Transverse colon (tissue), 4 donors: ENCODE measurements around the gene PYGO2. TPM values are rescaled to one million over a fixed set of nuclear protein-coding genes. Genes with fewer than 3 reads are reported as not detected.
A peak's percentile ranks its signal among the peaks of the same experiment; 100 is the strongest.

Experiments used
- DNase-seq: peaks from one replicate; pipeline ENCODE4 v3.0.0-alpha.2; 2019
- H3K27ac ChIP-seq, 4 donors: fragments of 200-600 bp; sonication (generic); 2 replicates each; pipeline ENCODE4 v1.5.1; 2016 to 2018; ENCODE audit warnings: inconsistent platforms in 4 of 4
- H3K27me3 ChIP-seq: fragments of 200-600 bp; sonication (generic); 2 replicates; pipeline ENCODE4 v1.5.1; 2017; ENCODE audit warnings: inconsistent platforms
- H3K36me3 ChIP-seq, 4 donors: fragments of 200-600 bp; sonication (generic); 2 replicates each; pipeline ENCODE4 v1.5.1; 2017 to 2019; ENCODE audit warnings: inconsistent platforms in 4 of 4
- H3K4me1 ChIP-seq, 4 donors: fragments of 200-600 bp; sonication (generic); 2 replicates each; pipeline ENCODE4 v1.5.1; 2017 to 2020; ENCODE audit warnings: inconsistent platforms in 4 of 4
- H3K4me3 ChIP-seq, 4 donors: fragments of 200-600 bp; sonication (generic); 1 replicate in 1 of 4; 2 replicates in 3 of 4; pipeline versions ENCODE4 v1.5.1 to v1.6.1; 2017 to 2019; ENCODE audit warnings: inconsistent platforms in 4 of 4
- H3K9me3 ChIP-seq, 2 donors: fragments of 200-600 bp; sonication (generic); 2 replicates each; pipeline ENCODE4 v1.5.1; 2017 to 2019; ENCODE audit warnings: inconsistent platforms in 2 of 2
- EP300 ChIP-seq: sonication (generic); formaldehyde crosslinking; IDR thresholded peaks from one replicate; pipeline ENCODE4 v1.6.1; 2017; ENCODE audit warnings: antibody characterized with exemption, low read depth
- POLR2A ChIP-seq: fragments of 450-650 bp; IDR thresholded peaks from one replicate; pipeline ENCODE4 v1.6.1; 2016; ENCODE audit warnings: antibody characterized with exemption, mild to moderate bottlenecking, moderate library complexity
- POLR2AphosphoS5 ChIP-seq, 3 donors: sonication (generic); formaldehyde crosslinking; IDR thresholded peaks; one replicate each; pipeline ENCODE4 v1.6.1; 2016; ENCODE audit warnings: antibody characterized with exemption in 3 of 3
- WGBS, 2 donors: methylation state at CpG; one replicate each; pipeline ENCODE4 v1.1.5; 2018; ENCODE audit warnings: low coverage in 1 of 2; 5-methylcytosine and 5-hydroxymethylcytosine counted together
- in situ Hi-C, 4 donors: fragments of 200-750 bp; cut with MboI; loops; one replicate each; pipeline versions ENCODE4 v1.15.0 to v1.15.1; 2017; ENCODE audit warnings: low sequenced_read_pairs in 3 of 4, low pct_ligation_motif_present in 1 of 4, low pct_unique_long_range_greater_than_20kb in 1 of 4
- intact Hi-C: fragments of 100-400 bp; cut with DNase I; formaldehyde crosslinking; loops from one replicate; pipeline ENCODE4 v1.15.1; 2023; ENCODE audit warnings: low total_unique reads
- total RNA-seq, 4 donors: library from RNA; depleted of rRNA; stranded (reverse); fragments of >200 nt; gene quantifications; one replicate each; pipeline ENCODE4 v1.1.0, GENCODE V29; 2016
- TF ChIP-seq, protein P1 (sequence below), 5 experiments: fragments of 200-600 bp in 3 of 5; fragments of 450-650 bp in 2 of 5; sonication (generic) in 3 of 5; IDR thresholded peaks; 1 replicate in 2 of 5; 2 replicates in 3 of 5; pipeline ENCODE4 v1.5.1; 2016 to 2017; ENCODE audit warnings: antibody characterized with exemption in 5 of 5, inconsistent platforms in 3 of 5, mild to moderate bottlenecking in 2 of 5, moderate library complexity in 1 of 5

PYGO2 gene
- total RNA-seq, 4 donors from 2014 or later, result 23.3 to 63.7 (median 29.0) TPM

DNA sequence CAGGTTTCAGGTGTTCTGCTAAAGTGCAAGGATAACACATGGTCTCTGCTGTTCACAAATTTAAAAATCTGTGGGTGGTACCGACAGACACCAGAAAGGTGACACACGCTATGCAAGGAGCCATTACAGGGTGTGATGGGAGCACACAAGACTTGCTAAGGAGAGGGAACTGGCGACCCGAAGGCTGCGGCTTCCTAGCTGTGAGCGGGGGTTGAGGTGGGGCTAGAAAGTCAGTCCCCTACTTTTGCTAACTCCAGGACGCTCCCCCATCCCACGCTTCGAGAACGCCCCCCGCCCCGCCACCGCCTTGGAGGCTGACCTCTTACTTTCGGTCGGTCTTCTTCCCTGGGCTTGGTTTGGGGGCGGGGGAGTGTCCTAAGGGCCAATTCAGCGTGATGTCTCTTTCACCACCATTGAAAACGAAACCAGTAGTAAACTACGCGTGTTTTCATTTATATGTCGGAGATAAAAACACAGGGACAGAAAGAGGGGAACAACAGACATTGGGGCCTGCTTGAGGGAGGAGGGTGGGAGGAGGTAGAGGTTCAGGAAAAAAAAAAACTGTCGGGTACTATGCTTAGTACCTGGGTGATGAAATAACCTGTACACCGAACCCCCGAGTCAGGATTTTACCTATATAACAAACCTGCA lies 14.0 kb upstream of the PYGO2 start:
- H3K27ac ChIP-seq, result peak overlapping the region; percentile 97 to 99 (median 99)
- DNase-seq, result peak; percentile 81
- H3K4me3 ChIP-seq, result peak overlapping the region; percentile 42 to 70 (median 58)
- WGBS, 2 donors, result 0 to 1% methylated on average over 13 to 24 of the region's 24 CpGs
- peaks cover 23 to 45% (median 37%) of the 10 kb centered on the region in 4 donors for H3K4me1 ChIP-seq
- in situ Hi-C loops (no loop called here), intact Hi-C loops (no loop called here)
- TF ChIP-seq POLR2A, result no peak
- peak in 2 of 3 donors; percentile 34 to 46 for TF ChIP-seq POLR2AphosphoS5 (IDR thresholded peaks at IDR 0.05)
- H3K9me3 ChIP-seq, result no peaks in the 10 kb centered on the region
- peaks cover 0 to 6% (median 0%) of the 10 kb centered on the region in 4 donors for H3K36me3 ChIP-seq
- H3K27me3 ChIP-seq, result no peaks in the 10 kb centered on the region

DNA sequence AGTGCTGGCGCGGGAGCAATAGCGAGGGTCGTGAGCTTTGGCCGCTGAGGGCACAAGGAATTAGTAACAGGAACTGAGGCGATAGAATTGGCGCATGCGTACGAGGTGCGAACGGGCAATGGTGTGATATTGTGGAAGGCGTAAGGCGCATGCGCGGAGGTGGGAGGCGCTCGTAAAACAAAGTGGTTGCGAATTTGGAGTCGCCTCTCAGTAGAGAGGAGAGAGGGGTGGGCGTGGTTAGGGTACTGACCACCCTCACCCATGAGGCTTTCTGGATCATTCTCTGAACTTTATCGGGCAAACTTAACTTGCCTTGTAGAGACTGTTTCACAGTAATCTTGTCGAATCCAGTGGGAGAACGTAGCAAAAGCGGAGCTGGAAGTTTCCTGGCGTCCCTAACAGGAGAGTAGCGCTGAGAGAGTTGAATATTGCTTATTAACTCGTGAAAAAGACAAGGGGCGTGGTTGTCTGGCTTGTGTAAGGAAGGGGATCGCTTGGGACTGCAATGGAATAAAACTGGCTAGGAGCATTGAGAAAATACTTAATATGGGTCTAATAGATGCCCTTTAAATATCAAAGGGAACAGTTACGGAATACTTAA lies 13.3 kb upstream of the PYGO2 start:
- H3K9me3 ChIP-seq, result no peaks in the 10 kb centered on the region
- in situ Hi-C loops (loop anchor here in 3 of 4 donors (25.0 kb wide), 1 partner anchor 87 kb away; the partner anchor contains the start of genes ADAM15 (in 3 of the 3) and EFNA4 (in 3 of the 3)), intact Hi-C loops (no loop called here)
- DNase-seq, result peak; percentile 96
- H3K27me3 ChIP-seq, result no peaks in the 10 kb centered on the region
- H3K4me1 ChIP-seq, result peaks cover 28 to 52% (median 43%) of the 10 kb centered on the region in 4 donors
- peaks cover 0 to 6% (median 0%) of the 10 kb centered on the region in 4 donors for H3K36me3 ChIP-seq
- H3K27ac ChIP-seq, result peak overlapping the region; percentile 97 to 99 (median 99)
- 1% methylated on average over 19 to 30 of the region's 30 CpGs for WGBS, 2 donors
- TF ChIP-seq POLR2AphosphoS5 (IDR thresholded peaks at IDR 0.05), result peak; percentile 77 to 83 (median 79)
- TF ChIP-seq EP300, result no peak
- TF ChIP-seq, protein P1, sequence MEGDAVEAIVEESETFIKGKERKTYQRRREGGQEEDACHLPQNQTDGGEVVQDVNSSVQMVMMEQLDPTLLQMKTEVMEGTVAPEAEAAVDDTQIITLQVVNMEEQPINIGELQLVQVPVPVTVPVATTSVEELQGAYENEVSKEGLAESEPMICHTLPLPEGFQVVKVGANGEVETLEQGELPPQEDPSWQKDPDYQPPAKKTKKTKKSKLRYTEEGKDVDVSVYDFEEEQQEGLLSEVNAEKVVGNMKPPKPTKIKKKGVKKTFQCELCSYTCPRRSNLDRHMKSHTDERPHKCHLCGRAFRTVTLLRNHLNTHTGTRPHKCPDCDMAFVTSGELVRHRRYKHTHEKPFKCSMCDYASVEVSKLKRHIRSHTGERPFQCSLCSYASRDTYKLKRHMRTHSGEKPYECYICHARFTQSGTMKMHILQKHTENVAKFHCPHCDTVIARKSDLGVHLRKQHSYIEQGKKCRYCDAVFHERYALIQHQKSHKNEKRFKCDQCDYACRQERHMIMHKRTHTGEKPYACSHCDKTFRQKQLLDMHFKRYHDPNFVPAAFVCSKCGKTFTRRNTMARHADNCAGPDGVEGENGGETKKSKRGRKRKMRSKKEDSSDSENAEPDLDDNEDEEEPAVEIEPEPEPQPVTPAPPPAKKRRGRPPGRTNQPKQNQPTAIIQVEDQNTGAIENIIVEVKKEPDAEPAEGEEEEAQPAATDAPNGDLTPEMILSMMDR (IDR thresholded peaks at IDR 0.05), result peak in 1 of 5 experiments; percentile 2
- peak; percentile 61 for TF ChIP-seq POLR2A
- peak overlapping the region; percentile 42 to 70 (median 58) for H3K4me3 ChIP-seq

- peaks cover 35 to 58% (median 49%) of the 10 kb centered on the region in 4 donors for H3K4me1 ChIP-seq
- no peaks in the 10 kb centered on the region for H3K9me3 ChIP-seq
- intact Hi-C loops (no loop called here), in situ Hi-C loops (loop anchor here in 3 of 4 donors (25.0 kb wide), 1 partner anchor 88 kb away; the partner anchor contains the start of genes ADAM15 (in 3 of the 3) and EFNA4 (in 3 of the 3))
- H3K27me3 ChIP-seq, result no peaks in the 10 kb centered on the region
- H3K36me3 ChIP-seq, result peaks cover 0 to 6% (median 0%) of the 10 kb centered on the region in 4 donors
- WGBS, 2 donors, result 0 to 1% methylated on average over 5 to 47 of the region's 47 CpGs
- peak within 1 kb of the TSS; percentile 61 to 72 (median 68) for H3K4me3 ChIP-seq
- H3K27ac ChIP-seq, result peak within 1 kb of the TSS; percentile 97 to 99 (median 99)
- DNase-seq, result peak; percentile 97
- TF ChIP-seq, protein P1 (IDR thresholded peaks at IDR 0.05), result no peak
- TF ChIP-seq POLR2AphosphoS5 (IDR thresholded peaks at IDR 0.05), result peak; percentile 43 to 89 (median 74)
- peak; percentile 66 for TF ChIP-seq POLR2A
These were observed 12.7 kb upstream of the PYGO2 start, which contains the start of gene CKS1B for GRCh38 chr1:154974102-154974807. TSS of gene CKS1B (plus strand) at chr1:154974681. CDS start at chr1:154974746, 65 bp downstream.

- WGBS, 2 donors, result 5 to 10% methylated on average over 22 to 37 of the region's 37 CpGs
- Histone ChIP-seq H3K36me3 (peaks cover 0 to 6% (median 0%) of the 10 kb centered on the region in 4 donors), H3K4me3 (peak overlapping the region; percentile 61 to 72 (median 68)), H3K27ac (peak overlapping the region; percentile 97 to 99 (median 99)), H3K27me3 (no peaks in the 10 kb centered on the region), H3K4me1 (peaks cover 35 to 63% (median 54%) of the 10 kb centered on the region in 4 donors), H3K9me3 (no peaks in the 10 kb centered on the region)
- intact Hi-C loops, result no loop called here
- peak; percentile 99 for DNase-seq
- in situ Hi-C loops, result loop anchor here in 3 of 4 donors (25.0 kb wide), 1 partner anchor 89 kb away; the partner anchor contains the start of genes ADAM15 (in 3 of the 3) and EFNA4 (in 3 of the 3)
- TF ChIP-seq, protein P1 (IDR thresholded peaks at IDR 0.05), result peak in 2 of 5 experiments; percentile 17 to 37
- TF ChIP-seq EP300 (peak; percentile 6), POLR2A (peak; percentile 83), POLR2AphosphoS5 (IDR thresholded peaks at IDR 0.05) (peak; percentile 91 to 96 (median 92))
These were observed 11.9 kb upstream of the PYGO2 start for GRCh38 chr1:154973344-154974101.
